Osteoblast (primary cell): ENCODE results near the gene TNKS1BP1. TPM values are rescaled to one million over a fixed set of nuclear protein-coding genes. Genes with fewer than 3 reads are reported as not detected.
A peak's percentile ranks its signal among the peaks of the same experiment; 100 is the strongest.

Experiments
- DNase-seq: peaks from one replicate; pipeline ENCODE4 v3.0.0; 2011; ENCODE audit warnings: low spot score, mixed read lengths; ENCODE audit not compliant: insufficient read length; ENCODE audit errors: missing footprints
- H2AFZ ChIP-seq: 2 replicates; pipeline ENCODE4 v1.6.0; 2011; ENCODE audit warnings: mild to moderate bottlenecking, low read length
- H3K27ac ChIP-seq: 2 replicates; pipeline ENCODE4 v1.5.1; 2011; ENCODE audit warnings: mild to moderate bottlenecking, low read depth, low read length, moderate library complexity
- H3K27me3 ChIP-seq: 2 replicates; pipeline ENCODE4 v1.6.0; 2012; ENCODE audit warnings: mild to moderate bottlenecking, control low read depth, inconsistent platforms, low read length, moderate library complexity; ENCODE audit not compliant: insufficient read depth
- H3K36me3 ChIP-seq: 2 replicates; pipeline ENCODE4 v1.5.1; 2011; ENCODE audit warnings: mild to moderate bottlenecking, low read length, control low read depth, moderate library complexity; ENCODE audit not compliant: insufficient read depth
- H3K4me1 ChIP-seq: 2 replicates; pipeline ENCODE4 v1.5.1; 2011; ENCODE audit warnings: mild to moderate bottlenecking, low read length, control low read depth, moderate library complexity; ENCODE audit not compliant: insufficient read depth
- H3K4me2 ChIP-seq: 2 replicates; pipeline ENCODE4 v1.6.0; 2011; ENCODE audit warnings: mild to moderate bottlenecking, low read length; ENCODE audit not compliant: insufficient read depth
- H3K4me3 ChIP-seq: fragments of 200-600 bp; sonication (generic); 3 replicates; pipeline ENCODE4 v1.5.1; 2012; ENCODE audit warnings: mild to moderate bottlenecking, low read length, inconsistent platforms; ENCODE audit not compliant: insufficient read depth
- H3K79me2 ChIP-seq: 2 replicates; pipeline ENCODE4 v1.6.0; 2012; ENCODE audit warnings: mild to moderate bottlenecking, low read length, control low read depth, inconsistent platforms; ENCODE audit not compliant: insufficient read depth
- H3K9me3 ChIP-seq: 2 replicates; pipeline ENCODE4 v1.5.1; 2011; ENCODE audit warnings: low read depth, low read length, control low read depth
- H4K20me1 ChIP-seq: 2 replicates; pipeline ENCODE4 v1.6.0; 2012; ENCODE audit warnings: mild to moderate bottlenecking, low read length, control low read depth; ENCODE audit not compliant: insufficient read depth
- CTCF ChIP-seq: IDR thresholded peaks from 2 replicates; pipeline ENCODE4 v1.5.1; 2011; ENCODE audit warnings: mild to moderate bottlenecking, low read depth, low read length, moderate library complexity; ENCODE audit errors: extremely low read depth
- total RNA-seq: library from RNA; depleted of rRNA; stranded (reverse); fragments of >200 nt; gene quantifications from 2 replicates; pipeline ENCODE4 v1.2.3, GENCODE V29; 2012

TNKS1BP1 gene
- total RNA-seq, 1 donor, result 74.6 TPM

- H2AFZ ChIP-seq, result no peak overlapping the region
- no peak for TF ChIP-seq CTCF
- H3K9me3 ChIP-seq, result peaks cover 4% of the 10 kb centered on the region
- H3K79me2 ChIP-seq, result no peaks in the 10 kb centered on the region
- H3K4me1 ChIP-seq, result peaks cover 47% of the 10 kb centered on the region
- no peaks in the 10 kb centered on the region for H4K20me1 ChIP-seq
- H3K4me2 ChIP-seq, result no peak overlapping the region
- no peak for DNase-seq
- peak overlapping the region; percentile 19 for H3K27ac ChIP-seq
- no peaks in the 10 kb centered on the region for H3K36me3 ChIP-seq
- H3K4me3 ChIP-seq, result no peak overlapping the region
- no peaks in the 10 kb centered on the region for H3K27me3 ChIP-seq
These were observed 48.4 kb downstream of the TNKS1BP1 start for GRCh38 chr11:57276169-57276970.

- Histone ChIP-seq H3K4me2 (no peak overlapping the region), H3K9me3 (peaks cover 4% of the 10 kb centered on the region), H3K36me3 (no peaks in the 10 kb centered on the region), H3K4me1 (peaks cover 47% of the 10 kb centered on the region), H2AFZ (no peak overlapping the region), H3K79me2 (no peaks in the 10 kb centered on the region), H3K27me3 (no peaks in the 10 kb centered on the region), H3K27ac (no peak overlapping the region), H3K4me3 (no peak overlapping the region), H4K20me1 (no peaks in the 10 kb centered on the region)
- no peak for TF ChIP-seq CTCF
- DNase-seq, result no peak
These were observed 49.2 kb downstream of the TNKS1BP1 start for GRCh38 chr11:57275582-57275981.

GRCh38 chr11:57274904-57275498 is 49.8 kb downstream of the TNKS1BP1 start:
- H4K20me1 ChIP-seq, result no peaks in the 10 kb centered on the region
- no peak overlapping the region for H3K4me2 ChIP-seq
- H3K79me2 ChIP-seq, result no peaks in the 10 kb centered on the region
- no peaks in the 10 kb centered on the region for H3K27me3 ChIP-seq
- no peak overlapping the region for H3K4me3 ChIP-seq
- H3K4me1 ChIP-seq, result peaks cover 41% of the 10 kb centered on the region
- no peak for TF ChIP-seq CTCF
- no peak for DNase-seq
- no peak overlapping the region for H3K27ac ChIP-seq
- H2AFZ ChIP-seq, result no peak overlapping the region
- H3K9me3 ChIP-seq, result peaks cover 4% of the 10 kb centered on the region
- H3K36me3 ChIP-seq, result no peaks in the 10 kb centered on the region

- no peak for DNase-seq
- Histone ChIP-seq H3K36me3 (no peaks in the 10 kb centered on the region), H3K27ac (no peak overlapping the region), H3K27me3 (no peaks in the 10 kb centered on the region), H4K20me1 (no peaks in the 10 kb centered on the region), H3K4me3 (no peak overlapping the region), H3K79me2 (no peaks in the 10 kb centered on the region), H3K4me1 (peaks cover 30% of the 10 kb centered on the region), H2AFZ (no peak overlapping the region), H3K4me2 (no peak overlapping the region), H3K9me3 (peaks cover 4% of the 10 kb centered on the region)
- no peak for TF ChIP-seq CTCF
These were observed 51.2 kb downstream of the TNKS1BP1 start for GRCh38 chr11:57273448-57274058.
